GM10248 (cell line): Measurements from ENCODE around the gene TSC22D1.
"Not testable (repeated sequence)": the region's sequence is repeated elsewhere in the genome, so short reads cannot be mapped to it uniquely, and the experiment has no call there.

ENCODE experiments used
- CTCF ChIA-PET: fragments of 300-600 bp; sonication (Branson Sonifier 250); formaldehyde crosslinking; extraction: SDS; loops from one replicate; lab custom pipeline; 2021; ENCODE audit warnings: antibody characterized with exemption; lab: Yijun Ruan, JAX
- POLR2A ChIA-PET: fragments of 350-650 bp; sonication (Branson Sonifier 250); formaldehyde crosslinking; extraction: SDS; loops from one replicate; lab custom pipeline; 2020; ENCODE audit warnings: antibody characterized with exemption; lab: Yijun Ruan, JAX
- DNase-seq: peaks from one replicate; pipeline ENCODE4 v3.0.0; 2012; ENCODE audit errors: extremely low spot score
- TF ChIP-seq, protein P1 (sequence below): IDR thresholded peaks from 2 replicates; pipeline ENCODE4 v1.5.1; 2012; ENCODE audit warnings: mild to moderate bottlenecking, low read depth; ENCODE audit errors: extremely low read depth, missing control alignments, control extremely low read depth

Gene TSC22D1

DNA sequence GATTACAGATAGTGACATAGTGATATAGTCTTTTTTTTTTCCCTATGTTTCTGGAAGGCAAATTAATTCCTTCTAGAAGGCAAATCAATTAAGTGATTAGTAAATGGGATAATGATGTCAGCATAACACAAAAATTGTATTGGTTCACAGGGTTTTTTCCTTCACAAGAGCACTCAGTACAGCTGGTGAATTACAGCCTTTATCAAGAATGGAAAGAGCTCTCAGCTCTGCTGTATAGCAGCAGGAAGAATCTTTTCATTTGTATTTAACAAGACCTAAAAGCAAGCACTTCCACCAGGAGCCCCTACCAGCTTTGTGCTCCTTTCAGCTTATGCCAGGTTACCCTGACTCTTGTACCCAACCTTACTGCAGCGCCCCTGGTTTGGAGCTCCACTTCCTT is 111.7 kb downstream of the TSC22D1 start:
- POLR2A ChIA-PET: no interaction called here

DNA sequence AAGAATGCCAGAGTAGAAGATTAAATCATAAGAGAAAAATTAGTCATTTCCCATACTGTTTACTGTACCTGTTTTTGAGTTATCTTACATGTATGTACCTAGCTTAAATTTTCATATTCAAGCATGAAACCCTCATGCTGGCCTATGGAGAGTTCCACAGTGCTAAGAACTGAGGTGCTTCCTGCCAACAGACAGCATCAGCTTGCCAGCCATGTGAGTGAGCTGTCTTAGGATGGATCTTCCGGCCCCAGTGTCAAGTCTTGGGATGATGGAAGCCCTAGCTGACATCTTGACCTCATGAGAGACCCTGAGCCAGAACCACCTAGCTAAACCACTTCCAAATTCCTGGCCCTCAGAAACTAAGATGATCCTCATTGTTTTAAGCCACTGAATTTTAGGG is 112.4 kb downstream of the TSC22D1 start:
- POLR2A ChIA-PET: no interaction called here
- TF ChIP-seq, protein P1, sequence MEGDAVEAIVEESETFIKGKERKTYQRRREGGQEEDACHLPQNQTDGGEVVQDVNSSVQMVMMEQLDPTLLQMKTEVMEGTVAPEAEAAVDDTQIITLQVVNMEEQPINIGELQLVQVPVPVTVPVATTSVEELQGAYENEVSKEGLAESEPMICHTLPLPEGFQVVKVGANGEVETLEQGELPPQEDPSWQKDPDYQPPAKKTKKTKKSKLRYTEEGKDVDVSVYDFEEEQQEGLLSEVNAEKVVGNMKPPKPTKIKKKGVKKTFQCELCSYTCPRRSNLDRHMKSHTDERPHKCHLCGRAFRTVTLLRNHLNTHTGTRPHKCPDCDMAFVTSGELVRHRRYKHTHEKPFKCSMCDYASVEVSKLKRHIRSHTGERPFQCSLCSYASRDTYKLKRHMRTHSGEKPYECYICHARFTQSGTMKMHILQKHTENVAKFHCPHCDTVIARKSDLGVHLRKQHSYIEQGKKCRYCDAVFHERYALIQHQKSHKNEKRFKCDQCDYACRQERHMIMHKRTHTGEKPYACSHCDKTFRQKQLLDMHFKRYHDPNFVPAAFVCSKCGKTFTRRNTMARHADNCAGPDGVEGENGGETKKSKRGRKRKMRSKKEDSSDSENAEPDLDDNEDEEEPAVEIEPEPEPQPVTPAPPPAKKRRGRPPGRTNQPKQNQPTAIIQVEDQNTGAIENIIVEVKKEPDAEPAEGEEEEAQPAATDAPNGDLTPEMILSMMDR: no peak
- CTCF ChIA-PET: interaction anchor here (1.3 to 3.0 kb wide), 5 partner anchors 10 to 555 kb away, joined by 3 to 12 read pairs (median 4); no protein-coding TSS in a partner anchor
- no peak for DNase-seq

More for the DNA sequence above, 111.7 kb downstream of the TSC22D1 start:
- DNase-seq: no peak
- CTCF ChIA-PET: interaction anchor here (1.9 to 3.0 kb wide), 3 partner anchors 9 to 558 kb away, joined by 4 to 12 read pairs (median 8); no protein-coding TSS in a partner anchor
- TF ChIP-seq, protein P1: no peak

DNA sequence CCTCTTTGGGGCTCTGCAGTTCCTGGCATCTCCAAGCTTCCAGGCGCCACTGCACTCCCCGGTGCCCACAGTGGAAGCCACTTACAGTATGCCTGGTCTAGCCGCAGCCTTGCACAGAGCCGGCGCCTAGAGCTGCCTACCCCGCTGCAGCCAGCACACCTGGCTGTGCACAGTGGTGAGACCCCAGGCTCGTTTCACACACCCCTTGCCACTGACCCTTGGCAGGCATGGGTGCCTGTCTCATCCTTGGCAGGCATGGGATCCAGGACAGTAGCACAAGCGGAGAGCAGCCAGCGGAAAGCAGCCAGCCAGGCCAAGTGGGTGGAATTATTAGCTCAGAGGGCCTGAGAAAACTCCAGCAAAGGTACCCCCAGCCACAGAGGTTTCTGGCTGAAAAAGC is 116.5 kb downstream of the TSC22D1 start:
- ChIA-PET CTCF (interaction anchor here (1.2 kb wide), 1 partner anchor 12 kb away, joined by 3 read pairs; no protein-coding TSS in a partner anchor), POLR2A (no interaction called here)
- TF ChIP-seq, protein P1: no peak
- DNase-seq: no peak

DNA sequence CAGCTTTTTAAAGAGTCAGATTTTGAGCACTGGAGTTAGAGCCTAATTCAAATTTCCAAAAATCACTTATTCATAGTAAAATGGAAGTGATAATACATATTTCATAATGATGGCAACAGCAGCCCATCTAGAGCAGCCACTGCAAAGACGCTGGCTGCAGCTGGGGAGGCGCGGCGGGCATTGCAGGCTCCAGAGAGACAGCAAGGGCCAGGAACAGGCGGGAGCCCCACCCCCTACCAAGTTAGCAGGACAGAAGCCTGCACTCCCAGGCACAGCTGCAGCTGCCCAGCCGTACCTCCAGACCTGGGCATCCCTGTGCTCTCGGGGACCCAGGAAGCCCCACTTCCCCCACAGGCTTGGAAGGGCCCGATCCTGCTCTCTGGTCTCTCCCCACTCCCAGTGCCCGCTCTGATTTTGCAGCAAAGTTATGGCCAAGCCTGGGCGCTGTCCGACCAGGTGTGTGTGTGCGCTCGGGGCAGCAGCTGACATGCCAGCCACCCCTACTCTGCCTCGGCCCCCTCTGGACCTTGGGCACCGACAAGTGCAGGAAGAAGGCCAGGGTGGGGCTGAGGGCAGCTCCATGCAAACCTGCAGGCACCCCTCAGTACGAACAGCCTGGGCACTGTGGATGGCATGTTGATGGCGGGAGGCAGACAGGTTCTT is 117.7 kb downstream of the TSC22D1 start:
- ChIA-PET POLR2A (no interaction called here), CTCF (interaction anchor here (1.0 to 1.3 kb wide), 2 partner anchors 11 to 550 kb away, joined by 3 to 4 read pairs; no protein-coding TSS in a partner anchor)
- TF ChIP-seq, protein P1: no peak
- DNase-seq: no peak

DNA sequence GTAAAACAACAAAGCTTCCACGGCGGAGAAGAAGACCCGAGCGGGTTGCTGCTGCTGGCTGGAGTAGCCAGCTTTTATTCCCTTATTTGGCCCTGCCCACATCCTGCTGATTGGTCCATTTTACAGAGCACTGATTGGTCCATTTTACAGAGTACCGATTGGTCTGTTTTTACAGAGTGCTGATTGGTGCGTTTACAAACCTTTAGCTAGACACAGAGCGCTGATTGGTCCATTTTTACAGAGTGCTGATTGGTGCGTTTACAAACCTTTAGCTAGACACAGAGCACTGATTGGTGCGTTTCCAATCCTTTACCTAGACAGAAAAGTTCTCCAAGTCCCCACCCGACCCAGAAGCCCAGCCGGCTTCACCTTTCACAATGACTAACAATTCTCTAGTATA is 119.9 kb downstream of the TSC22D1 start:
- DNase-seq, POLR2A ChIA-PET: not testable (repeated sequence)
- CTCF ChIA-PET: interaction anchor here (1.0 to 1.6 kb wide), 5 partner anchors 14 to 548 kb away, joined by 3 to 6 read pairs (median 4); no protein-coding TSS in a partner anchor

DNA sequence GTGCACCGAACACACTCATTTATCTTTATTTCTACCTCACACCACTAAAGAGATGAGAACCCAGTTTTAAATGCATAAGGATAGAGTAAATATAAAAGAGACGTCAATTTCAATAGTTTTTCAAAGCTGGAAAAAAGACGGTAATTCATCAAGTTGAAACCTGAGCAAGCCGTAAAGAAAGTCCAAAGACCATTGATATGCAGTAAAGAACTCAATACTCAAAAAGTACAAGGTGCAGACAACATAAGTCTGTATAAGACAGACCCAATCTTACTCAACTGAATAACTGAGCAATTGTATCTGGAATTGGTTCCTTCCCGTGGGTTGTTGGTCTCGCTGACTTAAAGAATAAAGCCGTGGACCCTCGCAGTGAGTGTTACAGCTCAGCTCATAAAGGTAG is 120.4 kb downstream of the TSC22D1 start:
- ChIA-PET CTCF (interaction anchor here (1.0 to 1.5 kb wide), 5 partner anchors 14 to 547 kb away, joined by 3 to 6 read pairs (median 3); no protein-coding TSS in a partner anchor), POLR2A (no interaction called here)
- no peak for DNase-seq
- TF ChIP-seq, protein P1: no peak

DNA sequence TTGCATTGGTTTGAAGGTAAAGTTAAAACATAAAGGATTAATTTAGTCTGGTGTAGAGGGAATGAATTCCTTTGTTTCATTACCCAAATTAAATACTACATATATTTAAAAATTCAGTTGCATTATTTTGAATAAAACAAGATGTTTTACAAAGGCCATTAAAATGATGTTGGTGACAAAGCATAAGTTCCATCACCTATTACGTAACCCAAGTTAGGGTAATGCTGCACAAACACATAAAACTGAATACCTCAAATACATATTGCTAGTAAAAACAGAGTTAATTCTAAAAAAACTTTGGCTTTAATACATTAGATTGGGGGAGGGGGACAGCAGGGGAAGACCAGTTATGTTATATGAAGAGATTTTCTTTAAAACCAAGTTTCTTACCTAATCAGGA is 122.2 kb downstream of the TSC22D1 start:
- TF ChIP-seq, protein P1: no peak
- DNase-seq: no peak
- POLR2A ChIA-PET: no interaction called here
- CTCF ChIA-PET: interaction anchor here (1.3 kb wide), 1 partner anchor 9 kb away, joined by 4 read pairs; no protein-coding TSS in a partner anchor
